SU-DHL-6 (cell line): ENCODE results near the gene UTP20.

Experiments
- CTCF ChIP-seq: fragments of 200-600 bp; sonication (generic); IDR thresholded peaks from one replicate; pipeline ENCODE4 v1.5.1; 2017; ENCODE audit warnings: antibody characterized with exemption, mild to moderate bottlenecking, low read length, moderate library complexity; ENCODE audit not compliant: insufficient read depth, poor library complexity, severe bottlenecking
- EZH2phosphoT487 ChIP-seq: fragments of 200-600 bp; sonication (generic), shearing (Covaris generic); conservative IDR thresholded peaks from 2 replicates; pipeline ENCODE4 v1.6.1; 2018; ENCODE audit warnings: mild to moderate bottlenecking, antibody characterized with exemption, low read length, moderate library complexity, mixed read lengths

- TF ChIP-seq CTCF (no peak), EZH2phosphoT487 (no peak)
Measured at GRCh38 chr12:101238306-101238705, 41.6 kb upstream of the UTP20 start.
